ENCODE results near the gene TMEM108.

TMEM108 gene

DNA sequence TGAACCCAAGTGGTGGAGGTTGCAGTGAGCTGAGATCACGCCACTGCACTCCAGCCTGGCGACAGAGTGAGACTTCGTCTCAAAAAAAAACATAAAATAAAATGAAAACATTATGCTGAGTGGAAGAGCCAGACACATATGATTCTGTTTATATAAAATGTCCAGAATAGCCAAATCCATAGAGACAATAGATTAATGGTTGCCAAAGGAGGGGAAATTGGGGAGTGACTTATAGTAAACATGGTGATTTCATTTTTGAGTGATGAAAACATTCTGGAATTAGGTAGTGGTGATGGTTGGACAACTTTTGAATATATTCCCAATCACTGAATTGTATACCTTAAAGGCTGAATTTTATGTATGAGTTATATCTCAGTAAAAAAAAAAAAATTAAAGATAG is 189.6 kb downstream of the TMEM108 start:
- no peaks in the 10 kb centered on the region for H3K27me3 ChIP-seq (ENCODE audit: control insufficient read depth, insufficient read depth, low read length)
- no peaks in the 10 kb centered on the region for H3K4me1 ChIP-seq (ENCODE audit: control insufficient read depth, insufficient read depth, low read length)
- no peak overlapping the region for H3K27ac ChIP-seq (ENCODE audit: low read depth, low read length)
- no peaks in the 10 kb centered on the region for H3K9me3 ChIP-seq (ENCODE audit: control insufficient read depth, insufficient read depth, low read length)
- no peak overlapping the region for H3K4me3 ChIP-seq (ENCODE audit: low read depth, low read length)
- H3K36me3 ChIP-seq (ENCODE audit: control insufficient read depth, insufficient read depth, low read length), result no peaks in the 10 kb centered on the region
- H3K9ac ChIP-seq (ENCODE audit: low read depth, low read length), result no peak overlapping the region

DNA sequence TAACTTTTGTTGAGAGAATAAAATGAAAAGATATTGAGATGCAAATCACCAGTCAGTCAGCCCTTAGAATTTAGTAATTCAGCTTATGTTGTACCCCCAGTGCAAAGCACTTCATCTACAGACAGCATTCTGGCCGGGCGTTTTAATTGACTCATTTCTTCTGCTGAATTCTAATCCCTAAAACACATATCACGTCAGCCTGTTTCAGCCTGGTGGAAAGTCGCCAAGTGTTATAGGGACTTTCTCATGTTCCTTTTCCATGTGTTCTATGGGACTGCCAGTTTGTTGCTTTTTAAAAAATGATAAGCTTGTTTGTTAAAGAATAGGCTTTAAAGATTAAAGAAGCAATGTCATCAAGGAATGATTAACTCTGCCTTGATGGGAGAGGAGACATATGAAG is 192.0 kb downstream of the TMEM108 start:
- H3K4me1 ChIP-seq (ENCODE audit: control insufficient read depth, insufficient read depth, low read length), result no peaks in the 10 kb centered on the region
- H3K4me3 ChIP-seq (ENCODE audit: low read depth, low read length), result no peak overlapping the region
- H3K9ac ChIP-seq (ENCODE audit: low read depth, low read length), result no peak overlapping the region
- no peaks in the 10 kb centered on the region for H3K9me3 ChIP-seq (ENCODE audit: control insufficient read depth, insufficient read depth, low read length)
- no peaks in the 10 kb centered on the region for H3K36me3 ChIP-seq (ENCODE audit: control insufficient read depth, insufficient read depth, low read length)
- H3K27me3 ChIP-seq (ENCODE audit: control insufficient read depth, insufficient read depth, low read length), result no peaks in the 10 kb centered on the region
- no peak overlapping the region for H3K27ac ChIP-seq (ENCODE audit: low read depth, low read length)

DNA sequence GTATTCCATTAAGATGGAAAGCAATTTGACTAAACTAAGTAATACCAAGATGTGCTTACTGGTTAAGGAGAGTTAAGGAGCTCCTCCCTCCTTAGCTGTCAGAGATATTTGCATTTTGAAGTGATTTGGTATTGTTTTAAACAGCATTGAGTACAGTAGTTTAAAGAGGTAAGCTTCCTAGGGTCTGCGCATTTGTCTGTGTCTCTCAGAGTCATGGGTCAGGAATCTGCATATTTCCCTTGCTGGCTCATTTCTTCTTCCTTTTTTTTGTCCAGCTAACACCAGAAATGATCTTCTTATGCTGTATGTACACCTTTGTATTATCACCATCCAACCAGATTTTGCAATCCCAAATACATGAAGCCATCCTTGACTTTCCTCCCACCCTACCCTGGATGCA is 198.7 kb downstream of the TMEM108 start:
- H3K4me3 ChIP-seq (ENCODE audit: low read depth, low read length), result no peak overlapping the region
- no peaks in the 10 kb centered on the region for H3K36me3 ChIP-seq (ENCODE audit: control insufficient read depth, insufficient read depth, low read length)
- H3K4me1 ChIP-seq (ENCODE audit: control insufficient read depth, insufficient read depth, low read length), result no peaks in the 10 kb centered on the region
- H3K9ac ChIP-seq (ENCODE audit: low read depth, low read length), result no peak overlapping the region
- no peak overlapping the region for H3K27ac ChIP-seq (ENCODE audit: low read depth, low read length)
- H3K9me3 ChIP-seq (ENCODE audit: control insufficient read depth, insufficient read depth, low read length), result no peaks in the 10 kb centered on the region
- no peaks in the 10 kb centered on the region for H3K27me3 ChIP-seq (ENCODE audit: control insufficient read depth, insufficient read depth, low read length)

DNA sequence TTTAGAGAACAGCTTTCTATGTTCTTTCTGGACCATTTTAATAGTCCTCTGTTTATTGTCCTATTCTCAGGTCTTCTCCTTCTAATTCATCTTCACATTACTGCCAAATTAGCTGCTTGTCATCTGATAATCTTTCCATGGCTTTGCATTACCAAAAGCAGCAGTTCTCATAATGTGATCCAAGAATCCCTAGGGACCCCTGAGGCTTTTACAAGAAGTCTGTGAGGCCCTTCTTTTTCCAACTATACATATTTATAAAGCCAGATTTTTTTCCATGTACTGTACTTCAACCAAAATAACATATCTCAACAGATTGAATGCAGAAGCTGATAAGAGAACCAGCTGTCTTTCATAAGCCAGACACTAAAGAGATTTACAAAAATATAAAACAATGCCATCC is 199.2 kb downstream of the TMEM108 start:
- H3K9me3 ChIP-seq (ENCODE audit: control insufficient read depth, insufficient read depth, low read length), result no peaks in the 10 kb centered on the region
- H3K4me1 ChIP-seq (ENCODE audit: control insufficient read depth, insufficient read depth, low read length), result no peaks in the 10 kb centered on the region
- no peaks in the 10 kb centered on the region for H3K27me3 ChIP-seq (ENCODE audit: control insufficient read depth, insufficient read depth, low read length)
- H3K36me3 ChIP-seq (ENCODE audit: control insufficient read depth, insufficient read depth, low read length), result no peaks in the 10 kb centered on the region
- H3K27ac ChIP-seq (ENCODE audit: low read depth, low read length), result no peak overlapping the region
- H3K9ac ChIP-seq (ENCODE audit: low read depth, low read length), result no peak overlapping the region
- H3K4me3 ChIP-seq (ENCODE audit: low read depth, low read length), result no peak overlapping the region

DNA sequence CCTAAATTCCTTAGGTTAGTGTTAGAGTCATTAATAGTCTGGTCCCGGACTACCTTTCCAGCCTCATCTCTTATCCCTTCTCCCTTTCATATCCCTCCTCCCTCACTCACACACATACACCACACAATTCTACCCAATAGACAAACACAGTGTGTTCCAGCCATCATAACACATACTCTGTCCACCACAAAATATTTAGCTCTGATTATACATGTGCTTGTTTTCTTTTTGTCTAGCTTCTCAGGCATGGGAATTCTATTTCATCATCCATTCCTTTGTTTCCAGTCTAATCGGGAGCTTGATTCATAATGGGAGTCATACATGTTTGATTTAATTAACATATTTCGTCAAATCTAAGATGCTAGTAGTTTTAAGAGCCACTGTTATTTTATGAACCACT is 199.8 kb downstream of the TMEM108 start:
- Histone ChIP-seq H3K36me3 (ENCODE audit: control insufficient read depth, insufficient read depth, low read length) (no peaks in the 10 kb centered on the region), H3K9me3 (ENCODE audit: control insufficient read depth, insufficient read depth, low read length) (no peaks in the 10 kb centered on the region), H3K9ac (ENCODE audit: low read depth, low read length) (no peak overlapping the region), H3K27me3 (ENCODE audit: control insufficient read depth, insufficient read depth, low read length) (no peaks in the 10 kb centered on the region), H3K4me1 (ENCODE audit: control insufficient read depth, insufficient read depth, low read length) (no peaks in the 10 kb centered on the region), H3K4me3 (ENCODE audit: low read depth, low read length) (no peak overlapping the region), H3K27ac (ENCODE audit: low read depth, low read length) (no peak overlapping the region)

DNA sequence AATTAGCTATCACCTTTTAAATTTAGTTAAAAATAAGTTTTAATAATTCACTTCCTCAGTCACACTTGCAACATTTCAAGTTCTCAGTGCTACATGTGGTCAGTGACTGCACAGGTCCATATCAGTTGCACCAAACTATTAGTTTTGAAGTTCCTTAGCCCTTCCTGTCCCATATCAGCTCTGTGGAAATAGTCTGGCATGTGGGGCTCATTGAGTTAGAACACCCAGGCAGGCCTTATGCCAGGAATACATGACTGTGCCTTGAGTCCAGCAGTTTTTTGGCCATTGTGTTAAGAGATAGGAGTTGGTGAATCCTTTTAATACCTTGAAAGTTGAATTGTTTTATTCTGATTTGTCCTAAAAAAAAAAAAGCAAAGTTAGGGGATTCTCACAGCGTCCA is 207.9 kb downstream of the TMEM108 start:
- Histone ChIP-seq H3K36me3 (ENCODE audit: control insufficient read depth, insufficient read depth, low read length) (no peaks in the 10 kb centered on the region), H3K27me3 (ENCODE audit: control insufficient read depth, insufficient read depth, low read length) (no peaks in the 10 kb centered on the region), H3K4me3 (ENCODE audit: low read depth, low read length) (no peak overlapping the region), H3K9me3 (ENCODE audit: control insufficient read depth, insufficient read depth, low read length) (no peaks in the 10 kb centered on the region), H3K9ac (ENCODE audit: low read depth, low read length) (no peak overlapping the region), H3K4me1 (ENCODE audit: control insufficient read depth, insufficient read depth, low read length) (no peaks in the 10 kb centered on the region), H3K27ac (ENCODE audit: low read depth, low read length) (no peak overlapping the region)

DNA sequence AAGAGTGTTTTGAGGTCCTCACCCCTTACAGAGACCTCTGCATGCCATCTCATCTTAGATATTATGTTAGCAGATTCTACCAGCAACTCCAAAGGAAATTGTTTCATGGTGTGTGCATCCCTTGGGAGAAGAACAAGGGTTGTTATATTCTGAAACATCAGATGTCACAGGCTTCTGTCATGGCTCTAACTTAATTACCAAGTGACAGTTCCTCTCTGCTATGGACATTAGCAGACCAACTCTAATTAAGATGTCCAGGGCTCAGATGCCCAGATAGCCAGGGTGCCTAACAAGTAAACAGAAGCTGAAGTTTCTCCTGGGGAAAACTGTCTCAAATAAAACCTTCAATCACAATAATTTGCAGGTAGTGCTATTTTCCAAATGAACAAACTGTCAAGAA is 208.6 kb downstream of the TMEM108 start:
- Histone ChIP-seq H3K27me3 (ENCODE audit: control insufficient read depth, insufficient read depth, low read length) (no peaks in the 10 kb centered on the region), H3K36me3 (ENCODE audit: control insufficient read depth, insufficient read depth, low read length) (no peaks in the 10 kb centered on the region), H3K9me3 (ENCODE audit: control insufficient read depth, insufficient read depth, low read length) (no peaks in the 10 kb centered on the region), H3K9ac (ENCODE audit: low read depth, low read length) (no peak overlapping the region), H3K27ac (ENCODE audit: low read depth, low read length) (no peak overlapping the region), H3K4me1 (ENCODE audit: control insufficient read depth, insufficient read depth, low read length) (no peaks in the 10 kb centered on the region), H3K4me3 (ENCODE audit: low read depth, low read length) (no peak overlapping the region)

DNA sequence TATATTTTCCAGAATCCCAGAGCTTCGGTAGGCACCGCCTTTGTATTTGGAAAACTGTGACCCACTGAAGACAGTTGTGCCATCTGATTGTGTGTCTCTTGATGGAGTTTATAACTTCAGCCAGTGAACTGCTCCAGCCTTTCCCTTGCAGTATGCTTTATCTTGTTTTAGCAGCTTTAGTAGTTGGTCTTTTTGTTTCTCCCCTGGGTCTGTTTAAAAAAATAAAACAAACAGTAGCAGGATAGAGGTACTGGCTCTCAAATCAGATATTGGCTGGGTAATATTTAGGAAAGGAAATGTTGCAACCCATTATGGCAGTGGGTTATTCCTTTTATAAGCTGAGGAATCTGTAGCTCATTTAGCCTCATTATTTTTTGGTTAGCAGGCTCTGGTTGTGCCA is 210.2 kb downstream of the TMEM108 start:
- no peak overlapping the region for H3K27ac ChIP-seq (ENCODE audit: low read depth, low read length)
- no peak overlapping the region for H3K9ac ChIP-seq (ENCODE audit: low read depth, low read length)
- H3K36me3 ChIP-seq (ENCODE audit: control insufficient read depth, insufficient read depth, low read length), result no peaks in the 10 kb centered on the region
- no peaks in the 10 kb centered on the region for H3K4me1 ChIP-seq (ENCODE audit: control insufficient read depth, insufficient read depth, low read length)
- no peak overlapping the region for H3K4me3 ChIP-seq (ENCODE audit: low read depth, low read length)
- H3K27me3 ChIP-seq (ENCODE audit: control insufficient read depth, insufficient read depth, low read length), result no peaks in the 10 kb centered on the region
- no peaks in the 10 kb centered on the region for H3K9me3 ChIP-seq (ENCODE audit: control insufficient read depth, insufficient read depth, low read length)

DNA sequence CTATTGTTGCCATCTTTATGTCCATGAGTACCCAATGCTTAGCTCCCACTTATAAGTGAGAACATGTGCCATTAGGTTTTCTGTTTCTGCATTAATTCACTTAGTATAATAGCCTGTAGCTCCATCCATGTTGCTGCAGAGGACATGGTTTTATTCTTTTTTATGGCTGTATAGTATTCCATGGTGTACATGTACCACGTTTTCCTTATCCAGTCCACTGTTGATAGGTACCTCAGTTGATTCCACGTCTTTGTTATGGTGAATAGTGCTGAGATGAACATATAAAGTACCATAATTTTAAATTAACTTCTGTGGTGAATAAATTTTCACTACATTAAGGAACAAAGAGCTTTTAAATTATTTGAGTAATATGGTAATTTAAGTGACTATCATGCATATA is 211.3 kb downstream of the TMEM108 start:
- Histone ChIP-seq H3K27me3 (ENCODE audit: control insufficient read depth, insufficient read depth, low read length) (no peaks in the 10 kb centered on the region), H3K4me3 (ENCODE audit: low read depth, low read length) (no peak overlapping the region), H3K27ac (ENCODE audit: low read depth, low read length) (no peak overlapping the region)

DNA sequence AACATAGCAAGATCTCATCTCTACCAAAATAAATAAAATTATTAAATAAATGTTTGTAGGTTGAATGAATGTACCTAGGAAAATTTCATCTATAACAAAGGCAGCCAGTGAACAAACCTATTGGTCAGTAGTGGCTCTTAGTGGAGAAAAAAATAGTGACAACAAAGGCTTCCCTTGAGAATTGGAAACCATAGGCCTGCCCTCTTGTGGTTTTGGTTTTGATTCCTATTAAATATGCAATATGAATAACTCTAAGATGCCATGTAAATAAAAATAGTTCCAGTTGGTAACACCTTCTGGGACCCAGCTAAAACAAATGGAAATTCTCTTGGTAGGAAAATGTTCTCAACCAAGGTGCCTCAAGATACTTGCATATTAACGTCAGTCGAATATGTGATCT is 216.0 kb downstream of the TMEM108 start:
- Histone ChIP-seq H3K27me3 (ENCODE audit: control insufficient read depth, insufficient read depth, low read length) (no peaks in the 10 kb centered on the region), H3K4me1 (ENCODE audit: control insufficient read depth, insufficient read depth, low read length) (no peaks in the 10 kb centered on the region), H3K36me3 (ENCODE audit: control insufficient read depth, insufficient read depth, low read length) (no peaks in the 10 kb centered on the region), H3K4me3 (ENCODE audit: low read depth, low read length) (no peak overlapping the region), H3K9ac (ENCODE audit: low read depth, low read length) (no peak overlapping the region), H3K27ac (ENCODE audit: low read depth, low read length) (no peak overlapping the region), H3K9me3 (ENCODE audit: control insufficient read depth, insufficient read depth, low read length) (no peaks in the 10 kb centered on the region)

More for the DNA sequence above, 211.3 kb downstream of the TMEM108 start:
- no peaks in the 10 kb centered on the region for H3K36me3 ChIP-seq (ENCODE audit: control insufficient read depth, insufficient read depth, low read length)
- no peak overlapping the region for H3K9ac ChIP-seq (ENCODE audit: low read depth, low read length)
- H3K9me3 ChIP-seq (ENCODE audit: control insufficient read depth, insufficient read depth, low read length), result no peaks in the 10 kb centered on the region
- no peaks in the 10 kb centered on the region for H3K4me1 ChIP-seq (ENCODE audit: control insufficient read depth, insufficient read depth, low read length)

DNA sequence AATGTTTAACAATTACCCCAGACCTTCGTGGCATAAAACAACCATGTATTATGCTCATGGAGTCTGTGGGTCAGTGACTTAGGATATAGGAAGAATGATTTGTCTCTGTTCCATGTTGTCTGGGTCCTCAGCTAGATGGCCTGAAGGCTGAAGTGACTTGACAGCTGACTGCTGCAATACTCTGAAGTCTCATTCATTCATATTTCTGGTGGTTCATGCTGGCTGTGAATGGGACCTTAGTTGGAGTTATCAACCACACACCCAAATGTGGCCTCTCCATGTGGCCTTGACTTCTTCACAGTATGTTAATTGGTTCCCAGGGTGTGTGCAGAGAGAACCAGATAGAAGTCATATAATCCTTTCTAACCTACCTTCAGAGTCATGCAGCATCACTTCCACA is 216.5 kb downstream of the TMEM108 start:
- Histone ChIP-seq H3K4me3 (ENCODE audit: low read depth, low read length) (no peak overlapping the region), H3K9me3 (ENCODE audit: control insufficient read depth, insufficient read depth, low read length) (no peaks in the 10 kb centered on the region), H3K4me1 (ENCODE audit: control insufficient read depth, insufficient read depth, low read length) (no peaks in the 10 kb centered on the region), H3K36me3 (ENCODE audit: control insufficient read depth, insufficient read depth, low read length) (no peaks in the 10 kb centered on the region), H3K27ac (ENCODE audit: low read depth, low read length) (no peak overlapping the region), H3K27me3 (ENCODE audit: control insufficient read depth, insufficient read depth, low read length) (no peaks in the 10 kb centered on the region), H3K9ac (ENCODE audit: low read depth, low read length) (no peak overlapping the region)

DNA sequence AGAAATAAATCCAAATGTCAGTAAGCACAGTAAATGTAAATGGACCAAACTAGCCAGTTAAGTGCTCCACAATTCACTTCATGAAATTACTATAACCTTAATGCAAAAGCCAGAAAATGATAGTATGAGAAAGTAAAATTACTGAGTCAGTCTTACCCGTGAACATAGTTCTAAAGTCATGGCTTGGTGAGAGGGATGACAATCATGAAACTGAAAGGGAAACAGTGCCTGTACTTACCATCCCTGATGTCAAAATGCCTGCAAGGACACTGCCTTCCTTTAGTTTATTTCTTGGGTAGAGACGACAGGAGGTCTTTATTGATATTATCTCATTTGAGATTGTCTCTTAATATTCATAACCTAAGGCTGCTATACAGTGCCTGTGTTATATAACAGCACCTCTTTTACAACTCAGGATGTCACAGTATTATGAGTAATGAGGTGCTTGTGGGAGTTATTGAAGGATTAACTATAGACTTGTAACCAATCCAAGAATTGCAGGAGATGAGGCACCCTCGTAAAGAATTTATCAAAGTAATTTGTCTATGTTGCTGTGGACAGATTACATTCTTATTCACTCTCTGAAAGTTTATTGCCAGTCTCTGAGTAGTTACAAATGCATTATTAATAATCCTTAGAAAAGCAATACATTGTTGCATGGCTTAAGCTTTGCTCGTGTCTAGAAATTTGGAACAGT is 218.7 kb downstream of the TMEM108 start:
- no peak overlapping the region for H3K9ac ChIP-seq (ENCODE audit: low read depth, low read length)
- no peak overlapping the region for H3K4me3 ChIP-seq (ENCODE audit: low read depth, low read length)
- no peak overlapping the region for H3K27ac ChIP-seq (ENCODE audit: low read depth, low read length)
- no peaks in the 10 kb centered on the region for H3K36me3 ChIP-seq (ENCODE audit: control insufficient read depth, insufficient read depth, low read length)
- H3K9me3 ChIP-seq (ENCODE audit: control insufficient read depth, insufficient read depth, low read length), result no peaks in the 10 kb centered on the region
- H3K27me3 ChIP-seq (ENCODE audit: control insufficient read depth, insufficient read depth, low read length), result no peaks in the 10 kb centered on the region
- H3K4me1 ChIP-seq (ENCODE audit: control insufficient read depth, insufficient read depth, low read length), result no peaks in the 10 kb centered on the region
